Endothelial cell of umbilical vein (primary cell): Measurements from ENCODE around the gene TPR. TPM values are rescaled to one million over a fixed set of nuclear protein-coding genes. Genes with fewer than 3 reads are reported as not detected.

Experiments
- BruUV-seq: library from RNA; stranded (reverse); fragments of 400-500 nt; replicated peaks from 2 replicates; lab custom pipeline; 2021; lab: Mats Ljungman, UMichigan
- CTCF ChIA-PET: fragments of 300-600, 350-600 bp; sonication (Branson Sonifier 250); formaldehyde crosslinking; loops from one replicate; lab custom pipeline; 2021; ENCODE audit warnings: antibody characterized with exemption, inconsistent platforms; lab: Charles Lee
- POLR2A ChIA-PET: fragments of 300-600, 350-600 bp; sonication (Branson Sonifier 250); formaldehyde crosslinking; loops from one replicate; lab custom pipeline; 2021; ENCODE audit warnings: antibody characterized with exemption, inconsistent platforms; lab: Charles Lee
- DNase-seq: peaks from one replicate; pipeline ENCODE4 v3.0.0-alpha.2; 2011; ENCODE audit warnings: low read depth, low spot score
- FAIRE-seq: peaks from 2 replicates; lab custom pipeline; 2011; peaks lifted over from hg19 to GRCh38; lab: Jason Lieb, UNC
- H2AFZ ChIP-seq: 2 replicates; pipeline ENCODE4 v1.6.0; 2012; ENCODE audit warnings: low read depth, low read length, control low read depth, inconsistent platforms
- H3K27ac ChIP-seq: 2 replicates; pipeline ENCODE4 v1.5.1; 2011; ENCODE audit warnings: low read depth, mild to moderate bottlenecking, control low read depth, low read length, moderate library complexity; ENCODE audit not compliant: insufficient read depth
- H3K27me3 ChIP-seq, 2 experiments: 2 replicates each; pipeline versions ENCODE4 v1.6.0 to v1.6.1; 2011; ENCODE audit warnings: low read length in 2 of 2, mixed read lengths in 1 of 2; ENCODE audit not compliant: control insufficient read depth in 2 of 2, insufficient read depth in 2 of 2
- H3K36me3 ChIP-seq, 2 experiments: 2 replicates in 1 of 2; 3 replicates in 1 of 2; pipeline ENCODE4 v1.5.1; 2011; ENCODE audit warnings: low read length in 2 of 2, mild to moderate bottlenecking in 1 of 2, moderate library complexity in 1 of 2; ENCODE audit not compliant: control insufficient read depth in 2 of 2, insufficient read depth in 2 of 2; ENCODE audit errors: extremely low read depth in 1 of 2
- H3K4me1 ChIP-seq: 3 replicates; pipeline ENCODE4 v1.5.1; 2011; ENCODE audit warnings: mild to moderate bottlenecking, low read length; ENCODE audit not compliant: control insufficient read depth, insufficient read depth; ENCODE audit errors: extremely low read depth
- H3K4me2 ChIP-seq: 2 replicates; pipeline ENCODE4 v1.6.1; 2011; ENCODE audit warnings: low read length, control low read depth, mixed read lengths; ENCODE audit not compliant: insufficient read depth
- H3K4me3 ChIP-seq, 3 experiments: fragments of 200-600 bp in 1 of 3; sonication (generic), shearing (Covaris generic) in 1 of 3; replicated peaks in 1 of 3; 2 replicates each; pipeline ENCODE4 v1.5.1; 2011 to 2016; ENCODE audit warnings: control low read depth in 3 of 3, low read length in 3 of 3, mild to moderate bottlenecking in 2 of 3, inconsistent platforms in 1 of 3, low read depth in 1 of 3, moderate library complexity in 1 of 3; ENCODE audit not compliant: insufficient read depth in 1 of 3
- H3K79me2 ChIP-seq: 2 replicates; pipeline ENCODE4 v1.6.0; 2012; ENCODE audit warnings: low read length, inconsistent platforms; ENCODE audit not compliant: control insufficient read depth, insufficient read depth
- H3K9ac ChIP-seq: replicated peaks from 2 replicates; pipeline ENCODE3; 2011; ENCODE audit warnings: low read length, control low read depth; ENCODE audit not compliant: insufficient read depth; ENCODE audit errors: extremely low read depth
- H3K9me1 ChIP-seq: replicated peaks from 3 replicates; pipeline ENCODE4 v1.6.0; 2011; ENCODE audit warnings: mild to moderate bottlenecking, low read length; ENCODE audit not compliant: control insufficient read depth, insufficient read depth; ENCODE audit errors: extremely low read depth
- H3K9me3 ChIP-seq: replicated peaks from 2 replicates; pipeline ENCODE4 v1.5.1; 2012; ENCODE audit warnings: low read length, inconsistent platforms; ENCODE audit not compliant: control insufficient read depth, insufficient read depth
- H4K20me1 ChIP-seq: replicated peaks from 2 replicates; pipeline ENCODE3; 2011; ENCODE audit warnings: mild to moderate bottlenecking, low read length; ENCODE audit not compliant: control insufficient read depth, insufficient read depth; ENCODE audit errors: extremely low read depth
- CTCF ChIP-seq, 2 donors: IDR thresholded peaks; 1 replicate in 1 of 2; 2 replicates in 1 of 2; pipeline ENCODE4 v1.5.1; 2011; ENCODE audit warnings: low read length in 2 of 2, mild to moderate bottlenecking in 2 of 2, moderate library complexity in 2 of 2, control low read depth in 1 of 2, inconsistent platforms in 1 of 2, low read depth in 1 of 2; ENCODE audit not compliant: insufficient read depth in 1 of 2; ENCODE audit errors: extremely low read depth in 1 of 2
- EZH2 ChIP-seq: IDR thresholded peaks from 2 replicates; pipeline ENCODE4 v1.6.1; 2012; ENCODE audit warnings: borderline replicate concordance, low read depth, mild to moderate bottlenecking, moderate library complexity, low read length, inconsistent platforms; ENCODE audit not compliant: severe bottlenecking
- GATA2 ChIP-seq: IDR thresholded peaks from 2 replicates; pipeline ENCODE4 v1.7.0; 2011; ENCODE audit warnings: low read depth, mild to moderate bottlenecking, moderate library complexity, mixed read lengths, low read length; ENCODE audit not compliant: insufficient read length, insufficient read depth
- JUN ChIP-seq: IDR thresholded peaks from 2 replicates; pipeline ENCODE4 v1.6.1; 2011; ENCODE audit warnings: borderline replicate concordance, low read depth; ENCODE audit not compliant: insufficient read length, insufficient read depth
- MAX ChIP-seq: IDR thresholded peaks from 2 replicates; pipeline ENCODE4 v1.6.1; 2011; ENCODE audit not compliant: insufficient read depth, insufficient read length
- MYC ChIP-seq: IDR thresholded peaks from one replicate; pipeline ENCODE4 v1.6.1; 2011; ENCODE audit warnings: mild to moderate bottlenecking, low read depth, low read length
- POLR2AphosphoS5 ChIP-seq: IDR thresholded peaks from 2 replicates; pipeline ENCODE4 v1.6.1; 2012; ENCODE audit warnings: low read depth, mild to moderate bottlenecking, control low read depth, low read length, moderate library complexity; ENCODE audit not compliant: insufficient read depth
- dilution Hi-C: fragments of 300-500 bp; cut with MboI; formaldehyde crosslinking; loops from one replicate; pipeline ENCODE4 v1.15.0; 2019; ENCODE audit warnings: low sequenced_read_pairs; ENCODE audit not compliant: extremely low pct_ligation_motif_present
- intact Hi-C: fragments of 100-400 bp; cut with micrococcal nuclease; formaldehyde crosslinking; loops from one replicate; pipeline ENCODE4 v1.10.0; 2022
- polyA plus RNA-seq, 4 experiments: library from polyadenylated mRNA; depleted of rRNA in 3 of 4; stranded (reverse) in 3 of 4; unstranded in 1 of 4; fragments of >200 nt; gene quantifications; 2 replicates each; pipeline versions ENCODE4 v1.2.1 to v1.2.3, GENCODE V29; 2011 to 2012; ENCODE audit warnings: missing spikeins in 1 of 4
- total RNA-seq: library from RNA; stranded (reverse); gene quantifications from 2 replicates; pipeline ENCODE4 v1.2.3, GENCODE V29; 2021

The TPR gene
- total and polyA plus RNA-seq, 2 donors (not counting 3 experiments of a cell fraction or from before 2014, with no cell fraction given), result 49.4 to 118 TPM

GRCh38 chr1:186282466-186282865, 92.6 kb downstream of the TPR start:
- POLR2A ChIA-PET, result no interaction called here
- H3K4me2 ChIP-seq, result no peak overlapping the region
- no peak overlapping the region for H2AFZ ChIP-seq
- H4K20me1 ChIP-seq, result no peaks in the 10 kb centered on the region
- TF ChIP-seq JUN (no peak), CTCF (IDR thresholded peaks at IDR 0.05; ENCODE audit: extremely low read depth in 1 of 2, insufficient read depth in 1 of 2, low read depth in 1 of 2, low read length in 2 of 2) (no peak), EZH2 (no peak), MAX (no peak), GATA2 (no peak), MYC (no peak), POLR2AphosphoS5 (no peak)
- no peak for DNase-seq
- dilution Hi-C loops, result no loop called here
- intact Hi-C loops, result no loop called here
- H3K27ac ChIP-seq, result no peak overlapping the region
- FAIRE-seq, result no peak
- CTCF ChIA-PET, result no interaction called here
- no peak overlapping the region for H3K4me3 ChIP-seq
- H3K36me3 ChIP-seq, result no peaks in the 10 kb centered on the region
- no peaks in the 10 kb centered on the region for H3K27me3 ChIP-seq
- H3K9ac ChIP-seq, result no peak overlapping the region
- H3K9me1 ChIP-seq, result no peaks in the 10 kb centered on the region
- H3K9me3 ChIP-seq, result no peaks in the 10 kb centered on the region
- H3K79me2 ChIP-seq, result no peaks in the 10 kb centered on the region
- BruUV-seq, result no TSS peak
- H3K4me1 ChIP-seq, result peaks cover 13% of the 10 kb centered on the region
